ENCODE data around the gene AGTRAP.

GRCh38 chr1:11797525-11798216, 61.7 kb downstream of the AGTRAP start:
- TF ChIP-seq, protein P1, sequence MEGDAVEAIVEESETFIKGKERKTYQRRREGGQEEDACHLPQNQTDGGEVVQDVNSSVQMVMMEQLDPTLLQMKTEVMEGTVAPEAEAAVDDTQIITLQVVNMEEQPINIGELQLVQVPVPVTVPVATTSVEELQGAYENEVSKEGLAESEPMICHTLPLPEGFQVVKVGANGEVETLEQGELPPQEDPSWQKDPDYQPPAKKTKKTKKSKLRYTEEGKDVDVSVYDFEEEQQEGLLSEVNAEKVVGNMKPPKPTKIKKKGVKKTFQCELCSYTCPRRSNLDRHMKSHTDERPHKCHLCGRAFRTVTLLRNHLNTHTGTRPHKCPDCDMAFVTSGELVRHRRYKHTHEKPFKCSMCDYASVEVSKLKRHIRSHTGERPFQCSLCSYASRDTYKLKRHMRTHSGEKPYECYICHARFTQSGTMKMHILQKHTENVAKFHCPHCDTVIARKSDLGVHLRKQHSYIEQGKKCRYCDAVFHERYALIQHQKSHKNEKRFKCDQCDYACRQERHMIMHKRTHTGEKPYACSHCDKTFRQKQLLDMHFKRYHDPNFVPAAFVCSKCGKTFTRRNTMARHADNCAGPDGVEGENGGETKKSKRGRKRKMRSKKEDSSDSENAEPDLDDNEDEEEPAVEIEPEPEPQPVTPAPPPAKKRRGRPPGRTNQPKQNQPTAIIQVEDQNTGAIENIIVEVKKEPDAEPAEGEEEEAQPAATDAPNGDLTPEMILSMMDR (IDR thresholded peaks at IDR 0.05; ENCODE audit: borderline replicate concordance, extremely low read depth, low read length, poor library complexity, severe bottlenecking), result no peak
- no peak for TF ChIP-seq EZH2 (IDR thresholded peaks at IDR 0.05; ENCODE audit: borderline replicate concordance, low read depth, low read length, severe bottlenecking)

Measured in DND-41 (cell line).